Parathyroid adenoma (tissue), 2 donors: ENCODE measurements around the gene LDHB.

Experiments
- H2AFZ ChIP-seq: fragments of 300-600 bp; sonication (generic); one replicate; pipeline ENCODE4 v1.7.0; 2017; ENCODE audit warnings: antibody characterized with exemption, mild to moderate bottlenecking
- H3K27ac ChIP-seq: fragments of 300-600 bp; sonication (generic); one replicate; pipeline ENCODE4 v1.7.0; 2017
- H3K27me3 ChIP-seq: fragments of 300-600 bp; sonication (generic); one replicate; pipeline ENCODE4 v1.7.0; 2017; ENCODE audit warnings: low read length; ENCODE audit not compliant: control insufficient read depth, insufficient read depth
- H3K36me3 ChIP-seq: fragments of 300-600 bp; sonication (generic); one replicate; pipeline ENCODE4 v1.7.0; 2017; ENCODE audit warnings: low read length; ENCODE audit not compliant: control insufficient read depth, insufficient read depth
- H3K4me1 ChIP-seq: fragments of 300-600 bp; sonication (generic); one replicate; pipeline ENCODE4 v1.7.0; 2017; ENCODE audit warnings: control low read depth
- H3K4me2 ChIP-seq: fragments of 300-600 bp; sonication (generic); one replicate; pipeline ENCODE4 v1.7.0; 2017; ENCODE audit warnings: low read length
- H3K4me3 ChIP-seq: fragments of 300-600 bp; sonication (generic); one replicate; pipeline ENCODE4 v1.7.0; 2017; ENCODE audit warnings: low read depth, low read length
- H3K79me2 ChIP-seq: fragments of 300-600 bp; sonication (generic); one replicate; pipeline ENCODE4 v1.7.0; 2017; ENCODE audit warnings: control low read depth
- H3K9ac ChIP-seq: fragments of 300-600 bp; sonication (generic); one replicate; pipeline ENCODE4 v1.7.0; 2017; ENCODE audit warnings: mild to moderate bottlenecking
- H3K9me3 ChIP-seq: fragments of 300-600 bp; sonication (generic); one replicate; pipeline ENCODE4 v1.7.0; 2017; ENCODE audit warnings: low read length; ENCODE audit not compliant: control insufficient read depth
- TF ChIP-seq, protein P1 (sequence below): fragments of 300-600 bp; sonication (generic); IDR thresholded peaks from one replicate; pipeline ENCODE4 v1.7.0; 2017; ENCODE audit warnings: antibody characterized with exemption, mild to moderate bottlenecking
- donor health status: primary hyperparathyroidism.

The LDHB gene

GRCh38 chr12:21683115-21683514, 25.5 kb upstream of the LDHB start:
- Histone ChIP-seq H2AFZ (no peak overlapping the region), H3K4me1 (no peaks in the 10 kb centered on the region), H3K9me3 (no peaks in the 10 kb centered on the region), H3K27me3 (no peaks in the 10 kb centered on the region), H3K27ac (no peak overlapping the region), H3K4me2 (no peak overlapping the region), H3K4me3 (no peak overlapping the region), H3K9ac (no peak overlapping the region), H3K79me2 (no peaks in the 10 kb centered on the region), H3K36me3 (no peaks in the 10 kb centered on the region)
- TF ChIP-seq, protein P1, sequence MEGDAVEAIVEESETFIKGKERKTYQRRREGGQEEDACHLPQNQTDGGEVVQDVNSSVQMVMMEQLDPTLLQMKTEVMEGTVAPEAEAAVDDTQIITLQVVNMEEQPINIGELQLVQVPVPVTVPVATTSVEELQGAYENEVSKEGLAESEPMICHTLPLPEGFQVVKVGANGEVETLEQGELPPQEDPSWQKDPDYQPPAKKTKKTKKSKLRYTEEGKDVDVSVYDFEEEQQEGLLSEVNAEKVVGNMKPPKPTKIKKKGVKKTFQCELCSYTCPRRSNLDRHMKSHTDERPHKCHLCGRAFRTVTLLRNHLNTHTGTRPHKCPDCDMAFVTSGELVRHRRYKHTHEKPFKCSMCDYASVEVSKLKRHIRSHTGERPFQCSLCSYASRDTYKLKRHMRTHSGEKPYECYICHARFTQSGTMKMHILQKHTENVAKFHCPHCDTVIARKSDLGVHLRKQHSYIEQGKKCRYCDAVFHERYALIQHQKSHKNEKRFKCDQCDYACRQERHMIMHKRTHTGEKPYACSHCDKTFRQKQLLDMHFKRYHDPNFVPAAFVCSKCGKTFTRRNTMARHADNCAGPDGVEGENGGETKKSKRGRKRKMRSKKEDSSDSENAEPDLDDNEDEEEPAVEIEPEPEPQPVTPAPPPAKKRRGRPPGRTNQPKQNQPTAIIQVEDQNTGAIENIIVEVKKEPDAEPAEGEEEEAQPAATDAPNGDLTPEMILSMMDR: no peak

DNA sequence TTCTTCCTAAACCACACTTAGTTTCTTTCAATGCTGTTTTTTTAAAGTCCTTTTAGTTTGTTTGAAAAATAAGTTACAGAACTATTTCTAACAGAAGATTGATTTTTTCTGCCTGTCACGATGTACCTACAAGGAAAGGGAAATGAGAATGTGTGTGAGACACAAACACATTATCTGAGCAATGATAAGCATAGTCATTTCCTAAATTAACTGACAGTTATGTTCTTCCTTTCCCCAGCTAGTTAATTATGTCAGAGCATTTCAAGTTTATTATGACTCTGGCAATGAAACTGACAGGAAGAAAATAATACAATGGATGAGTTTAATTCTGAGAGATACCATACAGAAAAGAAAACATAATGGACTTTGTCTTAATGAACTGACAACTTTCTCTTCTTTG, 21.3 kb upstream of the LDHB start:
- no peak overlapping the region for H2AFZ ChIP-seq
- H3K27ac ChIP-seq: no peak overlapping the region
- H3K4me1 ChIP-seq: no peaks in the 10 kb centered on the region
- H3K9ac ChIP-seq: no peak overlapping the region
- no peak overlapping the region for H3K4me3 ChIP-seq
- H3K27me3 ChIP-seq: no peaks in the 10 kb centered on the region
- H3K79me2 ChIP-seq: no peaks in the 10 kb centered on the region
- H3K9me3 ChIP-seq: no peaks in the 10 kb centered on the region
- TF ChIP-seq, protein P1: no peak
- no peak overlapping the region for H3K4me2 ChIP-seq
- no peaks in the 10 kb centered on the region for H3K36me3 ChIP-seq

- no peaks in the 10 kb centered on the region for H3K36me3 ChIP-seq
- H3K79me2 ChIP-seq: no peaks in the 10 kb centered on the region
- H3K9me3 ChIP-seq: no peaks in the 10 kb centered on the region
- no peaks in the 10 kb centered on the region for H3K4me1 ChIP-seq
- no peak overlapping the region for H2AFZ ChIP-seq
- H3K27me3 ChIP-seq: no peaks in the 10 kb centered on the region
- H3K4me3 ChIP-seq: no peak overlapping the region
- H3K9ac ChIP-seq: no peak overlapping the region
- H3K4me2 ChIP-seq: no peak overlapping the region
- H3K27ac ChIP-seq: no peak overlapping the region
- TF ChIP-seq, protein P1: no peak
Measured at GRCh38 chr12:21677622-21678277, 20.1 kb upstream of the LDHB start.

DNA sequence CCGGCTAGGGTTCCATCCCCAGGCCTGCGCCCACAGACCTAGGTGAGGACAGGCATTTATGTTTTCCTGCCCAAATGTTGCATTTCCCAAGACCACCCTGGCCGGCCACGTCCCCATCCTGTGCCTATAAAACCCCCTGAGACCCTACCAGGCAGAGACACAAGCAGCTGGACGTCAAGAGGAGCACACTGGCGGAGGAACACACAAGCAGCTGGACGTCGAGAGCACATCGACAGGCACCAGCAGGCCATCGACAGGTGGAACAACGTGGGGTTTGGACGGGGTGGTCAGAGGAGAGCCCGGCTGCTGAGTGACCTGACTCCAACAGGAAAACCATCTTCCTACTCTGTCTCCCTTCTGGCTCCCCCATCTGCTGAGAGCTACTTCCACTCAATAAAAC, 19.6 kb upstream of the LDHB start:
- TF ChIP-seq, protein P1: no peak
- no peak overlapping the region for H2AFZ ChIP-seq

DNA sequence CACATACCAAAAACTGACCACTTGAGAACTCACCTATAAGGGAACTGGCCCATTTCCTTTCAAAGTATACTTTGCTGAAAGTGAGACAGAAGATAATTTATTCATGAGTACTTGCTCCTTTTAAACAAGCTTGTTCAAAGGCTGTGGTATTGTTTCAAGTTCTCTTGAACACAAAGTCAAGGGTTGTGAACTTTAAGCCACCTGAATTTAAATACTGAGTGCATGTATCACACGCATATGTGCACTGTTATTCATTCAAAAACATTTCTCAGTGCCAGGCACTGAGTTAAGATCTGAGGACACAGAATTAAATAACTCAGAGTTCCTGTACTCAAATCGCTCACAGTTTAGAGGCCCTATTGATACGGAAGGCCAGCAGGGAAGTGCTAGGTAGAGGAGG, 19.1 kb upstream of the LDHB start:
- H3K4me1 ChIP-seq: no peaks in the 10 kb centered on the region
- H3K9me3 ChIP-seq: no peaks in the 10 kb centered on the region
- no peaks in the 10 kb centered on the region for H3K36me3 ChIP-seq
- no peak overlapping the region for H3K4me2 ChIP-seq
- no peak overlapping the region for H3K9ac ChIP-seq
- no peak overlapping the region for H2AFZ ChIP-seq
- no peak overlapping the region for H3K4me3 ChIP-seq
- H3K27me3 ChIP-seq: no peaks in the 10 kb centered on the region
- H3K27ac ChIP-seq: no peak overlapping the region
- TF ChIP-seq, protein P1: no peak
- H3K79me2 ChIP-seq: no peaks in the 10 kb centered on the region

More for the DNA sequence above, 19.6 kb upstream of the LDHB start:
- Histone ChIP-seq H3K79me2 (no peaks in the 10 kb centered on the region), H3K27me3 (no peaks in the 10 kb centered on the region), H3K36me3 (no peaks in the 10 kb centered on the region), H3K9me3 (no peaks in the 10 kb centered on the region), H3K9ac (no peak overlapping the region), H3K27ac (no peak overlapping the region), H3K4me3 (no peak overlapping the region), H3K4me1 (no peaks in the 10 kb centered on the region), H3K4me2 (no peak overlapping the region)
